ENCODE results near the gene GJC2. TPM values are rescaled to one million over a fixed set of nuclear protein-coding genes. Genes with fewer than 3 reads are reported as not detected.

Gene GJC2
- total RNA-seq, 1 donor from 2014 or later: 6.9 TPM

GRCh38 chr1:228112167-228112566, 37.6 kb upstream of the GJC2 start:
- Histone ChIP-seq H3K36me3 (peaks cover 6% of the 10 kb centered on the region), H3K27me3 (no peaks in the 10 kb centered on the region), H3K9me3 (no peaks in the 10 kb centered on the region), H3K27ac (no peak overlapping the region), H3K4me3 (no peak overlapping the region), H3K4me1 (peaks cover 22% of the 10 kb centered on the region)
- DNase-seq: no peak
- no peak for TF ChIP-seq CTCF (IDR thresholded peaks at IDR 0.05)
- no peak for ATAC-seq
- intact Hi-C loops (cut with DNase I): no loop called here

GRCh38 chr1:228112617-228113016, 37.1 kb upstream of the GJC2 start:
- intact Hi-C loops (cut with DNase I): no loop called here
- DNase-seq (no peak), ATAC-seq (no peak)
- Histone ChIP-seq H3K9me3 (no peaks in the 10 kb centered on the region), H3K36me3 (peaks cover 1% of the 10 kb centered on the region), H3K27ac (no peak overlapping the region), H3K27me3 (no peaks in the 10 kb centered on the region), H3K4me3 (no peak overlapping the region), H3K4me1 (peaks cover 22% of the 10 kb centered on the region)
- no peak for TF ChIP-seq CTCF (IDR thresholded peaks at IDR 0.05)

GRCh38 chr1:228114827-228115226, 34.9 kb upstream of the GJC2 start:
- Histone ChIP-seq H3K9me3 (no peaks in the 10 kb centered on the region), H3K4me3 (no peak overlapping the region), H3K27ac (no peak overlapping the region), H3K4me1 (peaks cover 11% of the 10 kb centered on the region), H3K27me3 (no peaks in the 10 kb centered on the region), H3K36me3 (no peaks in the 10 kb centered on the region)
- intact Hi-C loops (cut with DNase I): no loop called here
- DNase-seq: no peak
- TF ChIP-seq CTCF (IDR thresholded peaks at IDR 0.05): no peak
- ATAC-seq: no peak

GRCh38 chr1:228117335-228117734, 32.4 kb upstream of the GJC2 start:
- Histone ChIP-seq H3K4me3 (no peak overlapping the region), H3K9me3 (no peaks in the 10 kb centered on the region), H3K4me1 (no peaks in the 10 kb centered on the region), H3K27ac (no peak overlapping the region), H3K36me3 (no peaks in the 10 kb centered on the region), H3K27me3 (no peaks in the 10 kb centered on the region)
- no peak for ATAC-seq
- TF ChIP-seq CTCF (IDR thresholded peaks at IDR 0.05): no peak
- intact Hi-C loops (cut with DNase I): no loop called here
- no peak for DNase-seq

GRCh38 chr1:228118040-228118439, 31.7 kb upstream of the GJC2 start:
- TF ChIP-seq CTCF (IDR thresholded peaks at IDR 0.05): no peak
- H3K27me3 ChIP-seq: no peaks in the 10 kb centered on the region
- H3K36me3 ChIP-seq: no peaks in the 10 kb centered on the region
- ATAC-seq: no peak
- no peak for DNase-seq
- H3K9me3 ChIP-seq: no peaks in the 10 kb centered on the region
- no peak overlapping the region for H3K27ac ChIP-seq
- H3K4me3 ChIP-seq: no peak overlapping the region
- H3K4me1 ChIP-seq: no peaks in the 10 kb centered on the region
- intact Hi-C loops (cut with DNase I): no loop called here

- H3K27ac ChIP-seq: no peak overlapping the region
- no peaks in the 10 kb centered on the region for H3K36me3 ChIP-seq
- H3K9me3 ChIP-seq: no peaks in the 10 kb centered on the region
- TF ChIP-seq CTCF (IDR thresholded peaks at IDR 0.05): no peak
- DNase-seq (no peak), ATAC-seq (no peak)
- H3K4me3 ChIP-seq: no peak overlapping the region
- no peaks in the 10 kb centered on the region for H3K27me3 ChIP-seq
- H3K4me1 ChIP-seq: no peaks in the 10 kb centered on the region
- intact Hi-C loops (cut with DNase I): no loop called here
These were observed 29.4 kb upstream of the GJC2 start for GRCh38 chr1:228120351-228120750.

Measured in upper lobe of right lung (tissue), 1 donor.